ENCODE measurements around the gene MTFMT. TPM values are rescaled to one million over a fixed set of nuclear protein-coding genes. Genes with fewer than 3 reads are reported as not detected.
"Not testable (repeated sequence)": the region's sequence is repeated elsewhere in the genome, so short reads cannot be mapped to it uniquely, and the experiment has no call there.

The MTFMT gene
- total RNA-seq, 1 donor from 2014 or later, result 6.8 TPM

- Histone ChIP-seq H3K36me3 (ENCODE audit: control insufficient read depth in 3 of 3, insufficient read depth in 3 of 3, low read length in 3 of 3) (peaks cover 5 to 40% (median 19%) of the 10 kb centered on the region in 3 donors), H3K27me3 (ENCODE audit: control insufficient read depth in 3 of 3, insufficient read depth in 3 of 3, low read length in 3 of 3) (no peaks in the 10 kb centered on the region), H3K9ac (ENCODE audit: low read depth in 1 of 3, low read length in 3 of 3) (peak overlapping the region in 1 of 3 donors; percentile 60), H3K9me3 (ENCODE audit: control insufficient read depth in 3 of 3, low read length in 3 of 3) (no peaks in the 10 kb centered on the region), H3K4me3 (ENCODE audit: low read length in 3 of 3) (peak overlapping the region in 1 of 3 donors; percentile 29), H3K27ac (ENCODE audit: low read depth, low read length) (no peak overlapping the region), H3K4me1 (ENCODE audit: control insufficient read depth in 3 of 3, insufficient read depth in 3 of 3, low read length in 3 of 3) (peaks cover 10 to 24% (median 19%) of the 10 kb centered on the region in 3 donors)
These were observed 25.1 kb upstream of the MTFMT start for GRCh38 chr15:65054333-65055200.

GRCh38 chr15:65052956-65053355 lies 23.5 kb upstream of the MTFMT start:
- peaks cover 14 to 26% (median 19%) of the 10 kb centered on the region in 3 donors for H3K4me1 ChIP-seq (ENCODE audit: control insufficient read depth in 3 of 3, insufficient read depth in 3 of 3, low read length in 3 of 3)
- no peaks in the 10 kb centered on the region for H3K27me3 ChIP-seq (ENCODE audit: control insufficient read depth in 3 of 3, insufficient read depth in 3 of 3, low read length in 3 of 3)
- H3K36me3 ChIP-seq (ENCODE audit: control insufficient read depth in 3 of 3, insufficient read depth in 3 of 3, low read length in 3 of 3), result peaks cover 0 to 27% (median 10%) of the 10 kb centered on the region in 3 donors
- H3K4me3 ChIP-seq (ENCODE audit: low read length in 3 of 3), result no peak overlapping the region
- H3K27ac ChIP-seq (ENCODE audit: low read depth, low read length), result no peak overlapping the region
- no peak overlapping the region for H3K9ac ChIP-seq (ENCODE audit: low read depth in 1 of 3, low read length in 3 of 3)
- H3K9me3 ChIP-seq (ENCODE audit: control insufficient read depth in 3 of 3, low read length in 3 of 3), result no peaks in the 10 kb centered on the region

GRCh38 chr15:65051266-65051665 lies 21.8 kb upstream of the MTFMT start:
- Histone ChIP-seq H3K27ac (ENCODE audit: low read depth, low read length) (no peak overlapping the region), H3K9me3 (ENCODE audit: control insufficient read depth in 3 of 3, low read length in 3 of 3) (no peaks in the 10 kb centered on the region), H3K4me1 (ENCODE audit: control insufficient read depth in 3 of 3, insufficient read depth in 3 of 3, low read length in 3 of 3) (peaks cover 14 to 22% (median 14%) of the 10 kb centered on the region in 3 donors), H3K9ac (ENCODE audit: low read depth in 1 of 3, low read length in 3 of 3) (no peak overlapping the region), H3K27me3 (ENCODE audit: control insufficient read depth in 3 of 3, insufficient read depth in 3 of 3, low read length in 3 of 3) (no peaks in the 10 kb centered on the region), H3K4me3 (ENCODE audit: low read length in 3 of 3) (no peak overlapping the region), H3K36me3 (ENCODE audit: control insufficient read depth in 3 of 3, insufficient read depth in 3 of 3, low read length in 3 of 3) (peaks cover 0 to 18% (median 10%) of the 10 kb centered on the region in 3 donors)

GRCh38 chr15:65050270-65050669 lies 20.8 kb upstream of the MTFMT start:
- Histone ChIP-seq H3K9ac (ENCODE audit: low read depth in 1 of 3, low read length in 3 of 3) (no peak overlapping the region), H3K36me3 (ENCODE audit: control insufficient read depth in 3 of 3, insufficient read depth in 3 of 3, low read length in 3 of 3) (peaks cover 0 to 14% (median 4%) of the 10 kb centered on the region in 3 donors), H3K9me3 (ENCODE audit: control insufficient read depth in 3 of 3, low read length in 3 of 3) (no peaks in the 10 kb centered on the region), H3K4me1 (ENCODE audit: control insufficient read depth in 3 of 3, insufficient read depth in 3 of 3, low read length in 3 of 3) (peaks cover 12 to 18% (median 15%) of the 10 kb centered on the region in 3 donors), H3K27ac (ENCODE audit: low read depth, low read length) (no peak overlapping the region), H3K27me3 (ENCODE audit: control insufficient read depth in 3 of 3, insufficient read depth in 3 of 3, low read length in 3 of 3) (no peaks in the 10 kb centered on the region), H3K4me3 (ENCODE audit: low read length in 3 of 3) (no peak overlapping the region)

GRCh38 chr15:65049418-65049840 lies 20.0 kb upstream of the MTFMT start:
- Histone ChIP-seq H3K27me3 (ENCODE audit: control insufficient read depth in 3 of 3, insufficient read depth in 3 of 3, low read length in 3 of 3) (no peaks in the 10 kb centered on the region), H3K9ac (ENCODE audit: low read depth in 1 of 3, low read length in 3 of 3) (peak overlapping the region in 1 of 3 donors; percentile 5), H3K36me3 (ENCODE audit: control insufficient read depth in 3 of 3, insufficient read depth in 3 of 3, low read length in 3 of 3) (peaks cover 0 to 7% (median 0%) of the 10 kb centered on the region in 3 donors), H3K4me1 (ENCODE audit: control insufficient read depth in 3 of 3, insufficient read depth in 3 of 3, low read length in 3 of 3) (peaks cover 16 to 18% (median 16%) of the 10 kb centered on the region in 3 donors), H3K9me3 (ENCODE audit: control insufficient read depth in 3 of 3, low read length in 3 of 3) (no peaks in the 10 kb centered on the region), H3K4me3 (ENCODE audit: low read length in 3 of 3) (peak overlapping the region; percentile 61 to 73 (median 67)), H3K27ac (ENCODE audit: low read depth, low read length) (no peak overlapping the region)

GRCh38 chr15:65048241-65048640 lies 18.8 kb upstream of the MTFMT start:
- H3K9ac ChIP-seq (ENCODE audit: low read depth in 1 of 3, low read length in 3 of 3), result no peak overlapping the region
- no peak overlapping the region for H3K27ac ChIP-seq (ENCODE audit: low read depth, low read length)
- no peaks in the 10 kb centered on the region for H3K27me3 ChIP-seq (ENCODE audit: control insufficient read depth in 3 of 3, insufficient read depth in 3 of 3, low read length in 3 of 3)

GRCh38 chr15:65044724-65045481 lies 15.5 kb upstream of the MTFMT start, which contains the start of gene SLC51B:
Gene SLC51B (plus strand): TSS chr15:65045387. CDS start chr15:65050005, 4,618 bp downstream.
- peak within 1 kb of the TSS; percentile 11 for H3K27ac ChIP-seq (ENCODE audit: low read depth, low read length)
- peaks cover 19 to 24% (median 22%) of the 10 kb centered on the region in 3 donors for H3K4me1 ChIP-seq (ENCODE audit: control insufficient read depth in 3 of 3, insufficient read depth in 3 of 3, low read length in 3 of 3)
- H3K9ac ChIP-seq (ENCODE audit: low read depth in 1 of 3, low read length in 3 of 3), result no peak within 1 kb of the TSS
- no peaks in the 10 kb centered on the region for H3K27me3 ChIP-seq (ENCODE audit: control insufficient read depth in 3 of 3, insufficient read depth in 3 of 3, low read length in 3 of 3)
- no peaks in the 10 kb centered on the region for H3K9me3 ChIP-seq (ENCODE audit: control insufficient read depth in 3 of 3, low read length in 3 of 3)
- no peaks in the 10 kb centered on the region for H3K36me3 ChIP-seq (ENCODE audit: control insufficient read depth in 3 of 3, insufficient read depth in 3 of 3, low read length in 3 of 3)
- H3K4me3 ChIP-seq (ENCODE audit: low read length in 3 of 3), result no peak within 1 kb of the TSS

More at GRCh38 chr15:65048241-65048640, 18.8 kb upstream of the MTFMT start:
- no peaks in the 10 kb centered on the region for H3K9me3 ChIP-seq (ENCODE audit: control insufficient read depth in 3 of 3, low read length in 3 of 3)
- peaks cover 18% of the 10 kb centered on the region in 3 donors for H3K4me1 ChIP-seq (ENCODE audit: control insufficient read depth in 3 of 3, insufficient read depth in 3 of 3, low read length in 3 of 3)
- H3K4me3 ChIP-seq (ENCODE audit: low read length in 3 of 3), result no peak overlapping the region
- H3K36me3 ChIP-seq (ENCODE audit: control insufficient read depth in 3 of 3, insufficient read depth in 3 of 3, low read length in 3 of 3), result peaks cover 0 to 2% (median 0%) of the 10 kb centered on the region in 3 donors

- not testable (repeated sequence) for H3K36me3 ChIP-seq (ENCODE audit: control insufficient read depth in 3 of 3, insufficient read depth in 3 of 3, low read length in 3 of 3); H3K27ac ChIP-seq (ENCODE audit: low read depth, low read length); H3K9ac ChIP-seq (ENCODE audit: low read depth in 1 of 3, low read length in 3 of 3); H3K4me3 ChIP-seq (ENCODE audit: low read length in 3 of 3); H3K9me3 ChIP-seq (ENCODE audit: control insufficient read depth in 3 of 3, low read length in 3 of 3); H3K27me3 ChIP-seq (ENCODE audit: control insufficient read depth in 3 of 3, insufficient read depth in 3 of 3, low read length in 3 of 3)
- peaks cover 12 to 18% (median 16%) of the 10 kb centered on the region in 3 donors for H3K4me1 ChIP-seq (ENCODE audit: control insufficient read depth in 3 of 3, insufficient read depth in 3 of 3, low read length in 3 of 3)
These were observed 14.8 kb upstream of the MTFMT start for GRCh38 chr15:65044218-65044617.

- Histone ChIP-seq H3K27me3 (ENCODE audit: control insufficient read depth in 3 of 3, insufficient read depth in 3 of 3, low read length in 3 of 3) (peaks cover 0 to 2% (median 0%) of the 10 kb centered on the region in 3 donors), H3K27ac (ENCODE audit: low read depth, low read length) (peak overlapping the region; percentile 40), H3K36me3 (ENCODE audit: control insufficient read depth in 3 of 3, insufficient read depth in 3 of 3, low read length in 3 of 3) (no peaks in the 10 kb centered on the region), H3K4me1 (ENCODE audit: control insufficient read depth in 3 of 3, insufficient read depth in 3 of 3, low read length in 3 of 3) (peaks cover 9 to 18% (median 16%) of the 10 kb centered on the region in 3 donors), H3K9me3 (ENCODE audit: control insufficient read depth in 3 of 3, low read length in 3 of 3) (no peaks in the 10 kb centered on the region), H3K4me3 (ENCODE audit: low read length in 3 of 3) (no peak overlapping the region), H3K9ac (ENCODE audit: low read depth in 1 of 3, low read length in 3 of 3) (no peak overlapping the region)
These were observed 13.4 kb upstream of the MTFMT start for GRCh38 chr15:65042776-65043327.

Data from skeletal muscle tissue (tissue), 4 donors.